Measurements from ENCODE around the gene NETO1. TPM values are rescaled to one million over a fixed set of nuclear protein-coding genes. Genes with fewer than 3 reads are reported as not detected.

The NETO1 gene
- total RNA-seq, 1 donor from 2014 or later: 1.3 TPM

DNA sequence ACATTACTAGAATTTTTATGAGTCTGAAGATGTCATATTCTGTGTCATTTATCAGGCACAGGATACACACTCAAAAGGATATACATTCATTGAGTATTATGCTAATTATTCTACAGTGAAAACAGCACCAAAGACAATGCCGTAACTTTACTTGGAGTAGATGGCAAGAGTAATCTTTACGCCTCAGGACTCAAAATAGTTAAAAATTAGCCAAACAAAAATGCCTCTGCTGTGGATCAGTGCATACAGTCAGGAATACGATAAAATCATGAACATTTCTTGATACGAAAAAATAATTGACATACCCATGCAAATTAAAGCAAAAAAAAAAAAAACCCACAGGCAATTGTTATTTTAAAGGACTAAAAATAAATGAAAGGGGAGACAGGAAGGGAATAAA lies 129.7 kb downstream of the NETO1 start:
- no peak for DNase-seq (ENCODE audit: extremely low read depth, low read depth, low spot score)

GRCh38 chr18:72727776-72728175 lies 140.0 kb downstream of the NETO1 start:
- DNase-seq (ENCODE audit: extremely low read depth, low read depth, low spot score): no peak

GRCh38 chr18:72727038-72727655 lies 140.6 kb downstream of the NETO1 start:
- DNase-seq (ENCODE audit: extremely low read depth, low read depth, low spot score): no peak

DNA sequence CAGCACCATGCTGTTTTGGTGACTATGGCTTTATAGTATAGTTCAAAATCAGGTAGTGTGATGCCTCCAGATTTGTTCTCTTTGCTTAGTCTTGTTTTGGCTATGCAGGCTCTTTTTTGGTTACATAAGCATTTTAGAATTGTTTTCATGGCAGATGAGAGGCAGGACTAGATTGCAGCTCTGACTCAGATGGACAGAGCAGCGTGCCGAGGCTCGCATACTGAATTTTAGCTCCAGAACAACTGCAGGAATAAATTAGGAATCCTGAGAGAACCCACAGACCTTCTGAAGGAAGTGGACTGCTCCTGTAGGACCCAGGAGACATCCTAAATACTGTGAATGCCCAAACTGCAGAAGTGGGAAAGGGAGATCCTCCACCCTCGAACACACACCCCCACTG lies 141.6 kb downstream of the NETO1 start:
- DNase-seq (ENCODE audit: extremely low read depth, low read depth, low spot score): no peak

DNA sequence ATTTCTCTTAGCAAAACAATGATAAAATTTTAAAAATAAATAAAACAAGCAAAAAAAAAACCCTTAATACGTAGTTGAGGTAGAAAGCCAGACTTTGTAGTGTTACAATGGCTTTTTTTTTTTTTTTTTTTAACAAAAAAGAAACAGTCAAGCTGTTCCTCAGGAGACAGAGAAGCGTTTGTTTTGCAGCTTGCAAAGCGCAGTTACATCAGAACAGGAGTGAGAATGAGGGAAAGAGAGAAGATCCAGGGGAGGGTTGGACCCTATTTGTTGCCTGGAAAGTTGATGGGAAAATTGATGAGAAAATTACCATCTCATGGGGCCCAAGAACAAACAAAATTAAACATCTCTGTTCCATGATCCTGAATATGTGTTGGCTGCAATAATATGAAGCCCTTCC lies 146.5 kb downstream of the NETO1 start:
- no peak for DNase-seq (ENCODE audit: extremely low read depth, low read depth, low spot score)

DNA sequence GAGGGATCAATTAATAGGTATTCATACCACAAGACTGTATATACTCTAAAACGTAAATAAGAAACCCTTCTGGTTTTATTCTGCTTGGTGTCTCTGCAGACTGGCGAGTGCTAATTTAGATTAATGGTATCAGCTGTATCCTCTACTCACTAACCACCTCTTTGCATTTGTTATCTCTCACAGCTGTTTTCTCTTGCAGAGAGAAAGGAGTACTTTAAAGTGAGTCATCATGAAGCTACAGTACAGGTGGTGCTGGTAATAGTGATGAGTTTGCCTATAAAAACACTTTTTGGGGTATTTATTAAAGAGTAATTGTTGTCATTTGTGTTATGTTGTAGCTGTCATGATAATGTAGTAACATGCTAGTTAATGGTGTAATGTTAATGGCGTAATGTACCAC lies 147.7 kb downstream of the NETO1 start:
- DNase-seq (ENCODE audit: extremely low read depth, low read depth, low spot score): no peak

GRCh38 chr18:72704202-72704601 lies 163.6 kb downstream of the NETO1 start:
- no peak for DNase-seq (ENCODE audit: extremely low read depth, low read depth, low spot score)

GRCh38 chr18:72700961-72701710 lies 166.7 kb downstream of the NETO1 start:
- DNase-seq (ENCODE audit: extremely low read depth, low read depth, low spot score): no peak

DNA sequence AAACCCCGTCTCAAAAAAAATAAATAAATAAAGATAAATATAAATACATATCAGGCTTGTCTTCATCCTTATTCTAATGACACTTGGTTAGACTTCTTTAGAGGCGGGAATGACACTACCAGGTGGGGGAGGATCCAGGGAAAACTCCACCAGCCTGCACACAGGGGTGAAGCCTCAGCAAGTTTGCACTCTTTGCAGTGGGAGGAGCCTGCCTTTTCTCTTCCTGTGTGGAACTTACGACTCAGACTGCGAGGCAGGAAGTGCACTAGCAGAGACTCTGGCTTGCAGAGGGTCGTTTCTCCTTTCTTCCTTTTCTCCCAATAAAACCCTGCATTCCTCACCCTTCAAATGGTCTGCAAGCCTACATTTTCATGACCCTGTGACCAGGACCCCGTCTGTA lies 170.1 kb downstream of the NETO1 start:
- DNase-seq (ENCODE audit: extremely low read depth, low read depth, low spot score): no peak

GRCh38 chr18:72692595-72692994 lies 175.2 kb downstream of the NETO1 start:
- no peak for DNase-seq (ENCODE audit: extremely low read depth, low read depth, low spot score)

Data from glomerular endothelial cell (primary cell).